Measurements from ENCODE around the gene GPR15LG.
"Not testable (repeated sequence)": the region's sequence is repeated elsewhere in the genome, so short reads cannot be mapped to it uniquely, and the experiment has no call there.

Gene GPR15LG

DNA sequence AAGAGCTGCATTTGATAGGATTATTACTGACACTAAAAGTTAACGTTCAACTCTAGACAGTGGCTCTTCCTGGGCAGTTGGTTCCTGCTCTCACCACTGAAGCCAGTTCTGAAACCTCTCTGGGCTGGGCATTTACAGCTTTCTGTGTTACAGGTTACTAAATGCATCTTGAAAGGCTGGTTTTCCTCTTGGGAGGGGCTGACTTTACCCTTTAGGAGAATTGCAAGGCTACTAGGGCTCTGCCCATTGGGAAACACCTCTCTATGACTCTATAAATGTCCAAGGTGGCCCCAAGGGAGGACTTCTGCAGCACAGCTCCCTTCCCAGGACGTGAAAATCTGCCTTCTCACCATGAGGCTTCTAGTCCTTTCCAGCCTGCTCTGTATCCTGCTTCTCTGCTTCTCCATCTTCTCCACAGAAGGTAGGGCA is at the start of gene GPR15LG:
TSS of gene GPR15LG (plus strand) at position 301 of the 429 bp plus-strand sequence. CDS start at position 352, 51 bp downstream.
- no peaks in the 10 kb centered on the region for H3K27me3 ChIP-seq (ENCODE audit: insufficient read depth, low read length)
- peak within 1 kb of the TSS; percentile 23; the same call in 1 of the 2 replicates for H3K9ac ChIP-seq (ENCODE audit: low read length)
- no peaks in the 10 kb centered on the region; the same call in 1 of the 2 replicates for H3K36me3 ChIP-seq (ENCODE audit: insufficient read depth, low read length)
- H2AFZ ChIP-seq (ENCODE audit: low read length) = peak within 1 kb of the TSS; percentile 81
- TF ChIP-seq CTCF (IDR thresholded peaks at IDR 0.05; ENCODE audit: low read length) (no peak), EZH2 (IDR thresholded peaks at IDR 0.05; ENCODE audit: borderline replicate concordance, low read length) (no peak)
- no peak within 1 kb of the TSS for H3K4me3 ChIP-seq (ENCODE audit: low read depth, low read length, poor library complexity, severe bottlenecking)
- no peaks in the 10 kb centered on the region for H4K20me1 ChIP-seq (ENCODE audit: insufficient read depth, low read length)
- H3K4me1 ChIP-seq (ENCODE audit: insufficient read depth, low read length, severe bottlenecking) = peaks cover 43% of the 10 kb centered on the region
- peak within 1 kb of the TSS; percentile 77 for H3K27ac ChIP-seq (ENCODE audit: low read depth, low read length, poor library complexity, severe bottlenecking)
- no peaks in the 10 kb centered on the region for H3K79me2 ChIP-seq (ENCODE audit: insufficient read depth, low read length)
- peak within 1 kb of the TSS; percentile 1; the same call in 1 of the 2 replicates for H3K4me2 ChIP-seq (ENCODE audit: low read length)
- H3K9me2 ChIP-seq (ENCODE audit: low read depth, low read length) = no peaks in the 10 kb centered on the region
- H3F3A ChIP-seq (ENCODE audit: insufficient read depth, low read length) = no peaks in the 10 kb centered on the region
- no peaks in the 10 kb centered on the region for H3K9me3 ChIP-seq (ENCODE audit: low read length)

DNA sequence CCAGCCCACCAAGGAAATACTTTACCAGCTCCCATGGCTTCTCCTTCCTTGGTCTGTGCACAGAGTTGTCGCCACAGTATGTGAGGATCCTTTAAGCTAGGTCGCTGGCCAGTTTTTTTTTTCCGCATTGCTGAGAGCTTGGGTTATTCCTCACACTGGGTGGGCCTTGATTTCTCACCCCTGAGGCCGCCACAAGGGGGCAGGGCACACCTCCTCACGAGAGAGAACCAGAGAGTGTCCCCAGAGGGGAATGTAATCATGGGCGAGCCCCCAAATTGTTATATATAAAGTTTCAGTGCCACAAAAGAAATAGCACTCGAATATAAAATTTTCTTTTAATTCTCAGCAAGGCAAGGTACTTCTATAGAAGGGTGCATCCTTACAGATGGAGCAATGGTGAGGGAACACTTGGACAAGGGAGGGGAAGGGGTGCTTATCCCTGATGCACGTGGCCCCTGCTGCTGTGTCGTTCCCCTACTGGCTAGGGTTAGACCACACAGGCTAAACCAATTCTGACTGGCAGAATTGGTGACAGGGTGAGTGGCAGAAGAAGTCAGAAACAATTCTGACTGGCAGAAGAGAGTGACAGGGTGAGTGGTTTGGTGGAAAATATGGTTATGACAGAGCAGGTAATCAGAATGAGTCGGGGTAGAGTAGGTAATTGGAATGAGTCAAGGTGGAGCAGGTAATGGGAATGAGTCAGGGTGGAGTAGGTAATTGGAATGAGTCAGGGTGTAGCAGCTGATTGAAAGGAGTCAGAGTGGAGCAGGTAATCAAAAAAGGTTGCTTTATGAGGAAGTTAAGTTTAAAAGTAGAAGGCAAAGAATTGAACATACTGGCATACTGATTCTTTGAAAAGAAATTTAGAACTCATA is 47.5 kb upstream of the GPR15LG start:
- H3K9me3 ChIP-seq (ENCODE audit: low read length); H3K4me2 ChIP-seq (ENCODE audit: low read length); H3K27ac ChIP-seq (ENCODE audit: low read depth, low read length, poor library complexity, severe bottlenecking); H3K9me2 ChIP-seq (ENCODE audit: low read depth, low read length); H3K4me1 ChIP-seq (ENCODE audit: insufficient read depth, low read length, severe bottlenecking); H4K20me1 ChIP-seq (ENCODE audit: insufficient read depth, low read length); H3F3A ChIP-seq (ENCODE audit: insufficient read depth, low read length); H3K27me3 ChIP-seq (ENCODE audit: insufficient read depth, low read length); H2AFZ ChIP-seq (ENCODE audit: low read length); H3K9ac ChIP-seq (ENCODE audit: low read length); H3K79me2 ChIP-seq (ENCODE audit: insufficient read depth, low read length); H3K4me3 ChIP-seq (ENCODE audit: low read depth, low read length, poor library complexity, severe bottlenecking); H3K36me3 ChIP-seq (ENCODE audit: insufficient read depth, low read length): not testable (repeated sequence)
- TF ChIP-seq CTCF (IDR thresholded peaks at IDR 0.05; ENCODE audit: low read length) = peak; percentile 14; the same call in 1 of the 2 replicates

- Histone ChIP-seq H3F3A (ENCODE audit: insufficient read depth, low read length) (no peaks in the 10 kb centered on the region), H3K36me3 (ENCODE audit: insufficient read depth, low read length) (no peaks in the 10 kb centered on the region), H3K9me2 (ENCODE audit: low read depth, low read length) (no peaks in the 10 kb centered on the region), H4K20me1 (ENCODE audit: insufficient read depth, low read length) (no peaks in the 10 kb centered on the region), H3K4me2 (ENCODE audit: low read length) (no peak overlapping the region), H3K9ac (ENCODE audit: low read length) (no peak overlapping the region), H3K4me3 (ENCODE audit: low read depth, low read length, poor library complexity, severe bottlenecking) (no peak overlapping the region), H3K27ac (ENCODE audit: low read depth, low read length, poor library complexity, severe bottlenecking) (no peak overlapping the region), H2AFZ (ENCODE audit: low read length) (no peak overlapping the region), H3K9me3 (ENCODE audit: low read length) (peaks cover 3% of the 10 kb centered on the region; the same call in 1 of the 2 replicates), H3K79me2 (ENCODE audit: insufficient read depth, low read length) (no peaks in the 10 kb centered on the region), H3K4me1 (ENCODE audit: insufficient read depth, low read length, severe bottlenecking) (no peaks in the 10 kb centered on the region), H3K27me3 (ENCODE audit: insufficient read depth, low read length) (no peaks in the 10 kb centered on the region)
- TF ChIP-seq CTCF (IDR thresholded peaks at IDR 0.05; ENCODE audit: low read length) = no peak
Observed at GRCh38 chr10:84126785-84127167, 46.8 kb upstream of the GPR15LG start.
